IMR-90 (cell line): ENCODE data around the gene SLC12A1. TPM values are rescaled to one million over a fixed set of nuclear protein-coding genes. Genes with fewer than 3 reads are reported as not detected.

Source experiments
- ATAC-seq: fragments of 200-7000 bp; cut with Tn5 transposase; 2 replicates; pipeline ENCODE4 v1.9.1; 2020; ENCODE audit warnings: low read depth, mild to moderate bottlenecking, moderate library complexity
- BruUV-seq: library from RNA; stranded (reverse); fragments of 400-500 nt; replicated peaks from 2 replicates; lab custom pipeline; 2021; lab: Mats Ljungman, UMichigan
- CTCF ChIA-PET: fragments of 300-600 bp; formaldehyde crosslinking; extraction: SDS; loops from one replicate; lab custom pipeline; 2021; ENCODE audit warnings: antibody characterized with exemption; lab: Yijun Ruan, JAX
- POLR2A ChIA-PET: fragments of 300-600 bp; sonication (Branson Sonifier 250); formaldehyde crosslinking; loops from one replicate; lab custom pipeline; 2022; ENCODE audit warnings: antibody characterized with exemption; ENCODE audit not compliant: unreplicated experiment; lab: Charles Lee
- DNase-seq: peaks from one replicate; pipeline ENCODE4 v3.0.0; 2013
- H2AFZ ChIP-seq: replicated peaks from 2 replicates; pipeline ENCODE3; 2013; ENCODE audit warnings: low read length, mild to moderate bottlenecking; ENCODE audit not compliant: poor library complexity
- H2AK5ac ChIP-seq: 2 replicates; pipeline ENCODE4 v1.6.1; 2013; ENCODE audit warnings: low read depth, low read length, inconsistent platforms
- H2AK9ac ChIP-seq: replicated peaks from 2 replicates; pipeline ENCODE3; 2013; ENCODE audit warnings: mild to moderate bottlenecking, low read depth, low read length, moderate library complexity; ENCODE audit not compliant: poor library complexity
- H2BK120ac ChIP-seq: 2 replicates; pipeline ENCODE4 v1.6.1; 2013; ENCODE audit warnings: low read depth, low read length, inconsistent platforms
- H2BK15ac ChIP-seq: 3 replicates; pipeline ENCODE4 v1.6.1; 2013; ENCODE audit warnings: low read depth, low read length, inconsistent platforms
- H2BK20ac ChIP-seq: 2 replicates; pipeline ENCODE4 v1.6.1; 2013; ENCODE audit warnings: low read depth, mild to moderate bottlenecking, inconsistent platforms, low read length, moderate library complexity
- H2BK5ac ChIP-seq: 2 replicates; pipeline ENCODE4 v1.6.1; 2013; ENCODE audit warnings: mild to moderate bottlenecking, low read depth, low read length, inconsistent platforms; ENCODE audit not compliant: poor library complexity, severe bottlenecking
- H3K14ac ChIP-seq: replicated peaks from 2 replicates; pipeline ENCODE4 v1.6.1; 2013; ENCODE audit warnings: low read depth, low read length, inconsistent platforms
- H3K18ac ChIP-seq: 2 replicates; pipeline ENCODE4 v1.6.1; 2013; ENCODE audit warnings: low read depth, low read length, control low read depth
- H3K23ac ChIP-seq: 2 replicates; pipeline ENCODE4 v1.6.1; 2013; ENCODE audit warnings: low read depth, low read length, inconsistent platforms
- H3K27ac ChIP-seq: 2 replicates; pipeline ENCODE4 v1.5.1; 2013; ENCODE audit warnings: mild to moderate bottlenecking, control low read depth, low read length; ENCODE audit not compliant: insufficient read depth
- H3K27me3 ChIP-seq: 2 replicates; pipeline ENCODE4 v1.6.1; 2013; ENCODE audit warnings: low read length; ENCODE audit not compliant: control insufficient read depth, insufficient read depth
- H3K36me3 ChIP-seq: 2 replicates; pipeline ENCODE4 v1.6.1; 2013; ENCODE audit warnings: low read length, mixed read lengths; ENCODE audit not compliant: control insufficient read depth, insufficient read depth
- H3K4ac ChIP-seq: 2 replicates; pipeline ENCODE4 v1.6.1; 2013; ENCODE audit warnings: low read depth, low read length, inconsistent platforms
- H3K4me1 ChIP-seq: 2 replicates; pipeline ENCODE4 v1.6.1; 2013; ENCODE audit warnings: low read length, mixed read lengths; ENCODE audit not compliant: control insufficient read depth, insufficient read depth
- H3K4me2 ChIP-seq: 2 replicates; pipeline ENCODE4 v1.6.1; 2013; ENCODE audit warnings: low read depth, mild to moderate bottlenecking, control low read depth, low read length, moderate library complexity
- H3K4me3 ChIP-seq: 2 replicates; pipeline ENCODE4 v1.5.1; 2013; ENCODE audit warnings: low read depth, mild to moderate bottlenecking, control low read depth, low read length, moderate library complexity; ENCODE audit not compliant: insufficient read depth
- H3K56ac ChIP-seq: 2 replicates; pipeline ENCODE4 v1.6.1; 2013; ENCODE audit warnings: low read length, inconsistent platforms; ENCODE audit not compliant: insufficient read depth; ENCODE audit errors: extremely low read depth
- H3K79me1 ChIP-seq, 2 experiments: 2 replicates each; pipeline ENCODE4 v1.6.1; 2013; ENCODE audit warnings: low read length in 2 of 2, inconsistent platforms in 1 of 2, low read depth in 1 of 2
- H3K9ac ChIP-seq: 2 replicates; pipeline ENCODE4 v1.6.1; 2013; ENCODE audit warnings: low read depth, low read length, control low read depth
- H3K9me1 ChIP-seq: 2 replicates; pipeline ENCODE4 v1.6.1; 2013; ENCODE audit warnings: low read length, inconsistent platforms; ENCODE audit not compliant: insufficient read depth
- H3K9me3 ChIP-seq: 2 replicates; pipeline ENCODE4 v1.6.1; 2013; ENCODE audit warnings: low read length; ENCODE audit not compliant: control insufficient read depth, insufficient read depth
- H4K20me1 ChIP-seq: 2 replicates; pipeline ENCODE4 v1.6.1; 2013; ENCODE audit warnings: low read length, inconsistent platforms; ENCODE audit not compliant: insufficient read depth
- H4K5ac ChIP-seq: 2 replicates; pipeline ENCODE4 v1.6.1; 2013; ENCODE audit warnings: mild to moderate bottlenecking, low read depth, low read length, control low read depth
- H4K8ac ChIP-seq, 2 experiments: 2 replicates each; pipeline ENCODE4 v1.6.1; 2013; ENCODE audit warnings: low read depth in 2 of 2, low read length in 2 of 2, control low read depth in 1 of 2, inconsistent platforms in 1 of 2
- H4K91ac ChIP-seq: 2 replicates; pipeline ENCODE4 v1.6.1; 2013; ENCODE audit warnings: low read depth, low read length, inconsistent platforms; ENCODE audit not compliant: insufficient read depth
- CEBPB ChIP-seq: IDR thresholded peaks from 2 replicates; pipeline ENCODE4 v1.6.1; 2012; ENCODE audit warnings: low read depth, low read length, improper control_type of control experiment
- FOS ChIP-seq: fragments of 150-350 bp; IDR thresholded peaks from 2 replicates; pipeline ENCODE4 v1.6.1; 2016; ENCODE audit warnings: low read depth, low read length
- MAFK ChIP-seq: IDR thresholded peaks from 2 replicates; pipeline ENCODE4 v1.6.1; 2012; ENCODE audit warnings: low read depth, low read length, improper control_type of control experiment
- MAZ ChIP-seq: IDR thresholded peaks from 2 replicates; pipeline ENCODE4 v1.6.1; 2012; ENCODE audit warnings: low read depth, mild to moderate bottlenecking, low read length, improper control_type of control experiment, moderate library complexity, borderline replicate concordance
- POLR2A ChIP-seq: IDR thresholded peaks from 2 replicates; pipeline ENCODE4 v1.6.1; 2012; ENCODE audit warnings: mild to moderate bottlenecking, low read depth, low read length
- RFX5 ChIP-seq: IDR thresholded peaks from 2 replicates; pipeline ENCODE4 v1.8.0; 2012; ENCODE audit warnings: low read depth, mild to moderate bottlenecking, low read length, moderate library complexity
- SMC3 ChIP-seq: fragments of 150-350 bp; IDR thresholded peaks from 2 replicates; pipeline ENCODE4 v1.6.1; 2016; ENCODE audit warnings: low read depth, mild to moderate bottlenecking, antibody characterized with exemption, low read length, moderate library complexity
- WGBS, 2 experiments: methylation state at CpG; one replicate each; pipeline versions ENCODE4 v1.1.5 to v1.1.7; 2013; ENCODE audit warnings: missing lambda C conversion rate in 2 of 2; ENCODE audit not compliant: insufficient read length in 1 of 2; ENCODE audit errors: extremely low coverage in 2 of 2; 5-methylcytosine and 5-hydroxymethylcytosine counted together
- dilution Hi-C: fragments of 300-500 bp; cut with HindIII; formaldehyde crosslinking; loops from one replicate; pipeline ENCODE4 v1.14.3; 2018; ENCODE audit warnings: low sequenced_read_pairs; ENCODE audit not compliant: unreplicated experiment
- in situ Hi-C: fragments of 300-500 bp; cut with MboI; formaldehyde crosslinking; loops from 3 replicates; pipeline ENCODE4 v1.14.3; 2019; ENCODE audit warnings: low sequenced_read_pairs, inconsistent platforms, mixed read lengths
- intact Hi-C: fragments of 100-400 bp; cut with micrococcal nuclease; formaldehyde crosslinking; loops from 2 replicates; pipeline ENCODE4 v1.10.0; 2022
- polyA plus RNA-seq, 3 experiments: library from polyadenylated mRNA; depleted of rRNA; stranded (reverse); fragments of >200 nt; gene quantifications; 2 replicates each; pipeline ENCODE4 v1.2.3, GENCODE V29; 2012; ENCODE audit warnings: low replicate concordance in 1 of 3
- total RNA-seq: library from RNA; depleted of rRNA; stranded (reverse); fragments of >200 nt; gene quantifications from 2 replicates; pipeline ENCODE4 v1.2.3, GENCODE V29; 2012
- TF ChIP-seq, protein P1 (sequence below): fragments of 150-350 bp; IDR thresholded peaks from 2 replicates; pipeline ENCODE4 v1.6.1; 2017; ENCODE audit warnings: mild to moderate bottlenecking, antibody characterized with exemption, low read length, low read depth
- TF ChIP-seq, protein P2 (sequence below): conservative IDR thresholded peaks from 2 replicates; pipeline ENCODE4 v1.5.1; 2012; ENCODE audit warnings: mild to moderate bottlenecking, low read depth, low read length, improper control_type of control experiment

SLC12A1 gene
- total and polyA plus RNA-seq, 2 of the 4 experiments (the other 2 are of a cell fraction), result not detected

DNA sequence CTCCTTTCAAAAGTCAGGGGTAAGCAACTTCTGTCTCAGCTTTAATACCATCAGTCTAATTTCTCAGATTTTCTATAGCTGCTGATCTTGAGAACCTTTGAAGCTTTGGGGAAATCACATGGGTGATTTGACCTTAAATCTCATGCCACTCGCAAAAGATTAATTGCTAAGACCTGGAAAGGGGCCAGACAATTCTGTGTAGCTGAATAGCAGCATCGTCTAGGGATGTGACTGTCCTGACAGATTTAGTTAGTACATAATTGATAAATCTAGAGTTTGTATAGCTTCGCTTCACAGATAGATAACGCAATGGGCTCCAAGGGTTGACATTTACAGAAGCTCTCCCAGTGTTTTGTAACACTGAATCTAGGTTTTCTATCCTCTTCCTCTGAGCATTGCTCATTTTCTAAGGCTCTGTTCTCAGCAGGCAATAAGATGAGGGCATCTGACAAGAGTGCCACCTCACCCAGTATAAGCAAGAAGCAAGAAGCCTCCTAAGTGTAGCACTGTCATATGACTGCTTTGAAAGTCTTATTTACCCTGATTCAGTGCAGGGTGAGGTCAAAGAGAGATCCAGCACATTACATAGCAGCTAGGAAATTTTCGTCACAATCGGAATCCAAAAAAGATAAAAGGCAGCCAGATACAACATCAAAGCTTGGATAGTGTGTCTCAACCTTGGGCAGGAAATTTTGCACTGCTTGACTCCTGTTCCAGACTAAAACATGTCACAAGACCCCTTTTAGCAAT is 77.5 kb downstream of the SLC12A1 start (continued):
- no peak for TF ChIP-seq CEBPB

DNA sequence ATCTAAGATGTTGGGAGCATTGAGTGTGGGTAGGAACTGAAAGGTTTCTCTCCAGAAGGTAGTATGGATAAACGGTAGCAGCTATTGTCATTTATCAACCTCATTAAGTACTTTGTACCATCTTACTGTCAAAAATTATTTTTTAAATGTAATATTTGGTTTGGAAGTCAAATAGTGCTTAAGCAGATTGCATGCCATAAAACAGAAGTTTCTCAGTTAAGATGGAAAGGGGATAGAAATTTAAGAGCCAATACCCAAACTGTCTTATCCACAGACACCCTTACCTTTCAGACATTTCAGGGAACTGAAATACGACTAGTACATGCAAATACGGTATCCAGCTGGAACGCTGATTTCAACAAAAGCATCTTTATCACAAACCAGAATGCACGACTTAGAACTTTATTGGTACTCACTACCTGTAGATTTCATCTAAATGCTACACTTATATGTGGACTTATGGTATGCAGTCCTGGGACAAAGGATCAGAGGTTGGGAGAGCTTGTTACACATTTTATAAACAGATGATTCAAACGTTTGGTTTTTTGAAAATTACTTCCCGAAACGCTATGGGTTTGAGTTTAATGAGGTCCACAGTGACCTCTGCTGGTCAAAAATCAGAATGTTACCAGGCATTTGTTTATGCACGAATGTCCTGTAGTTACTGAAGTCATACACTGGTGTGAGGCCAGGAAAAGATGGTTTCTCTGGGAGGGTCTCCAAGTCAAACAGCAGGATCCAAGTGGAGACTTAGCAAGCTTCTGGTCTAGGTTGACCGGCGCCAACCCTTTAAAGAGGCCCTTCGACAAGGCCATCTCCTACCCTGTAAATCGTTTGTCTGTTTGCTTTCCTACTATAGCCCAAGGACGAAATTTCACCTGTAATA is 79.5 kb downstream of the SLC12A1 start:
- dilution Hi-C loops, result no loop called here
- TF ChIP-seq, protein P1, sequence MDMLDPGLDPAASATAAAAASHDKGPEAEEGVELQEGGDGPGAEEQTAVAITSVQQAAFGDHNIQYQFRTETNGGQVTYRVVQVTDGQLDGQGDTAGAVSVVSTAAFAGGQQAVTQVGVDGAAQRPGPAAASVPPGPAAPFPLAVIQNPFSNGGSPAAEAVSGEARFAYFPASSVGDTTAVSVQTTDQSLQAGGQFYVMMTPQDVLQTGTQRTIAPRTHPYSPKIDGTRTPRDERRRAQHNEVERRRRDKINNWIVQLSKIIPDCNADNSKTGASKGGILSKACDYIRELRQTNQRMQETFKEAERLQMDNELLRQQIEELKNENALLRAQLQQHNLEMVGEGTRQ, result no peak
- TF ChIP-seq SMC3 (peak; percentile 63), FOS (peak; percentile 45; the same call in 1 of the 2 replicates), CEBPB (no peak), MAFK (no peak), MAZ (no peak), RFX5 (no peak), POLR2A (no peak)
- TF ChIP-seq, protein P2, sequence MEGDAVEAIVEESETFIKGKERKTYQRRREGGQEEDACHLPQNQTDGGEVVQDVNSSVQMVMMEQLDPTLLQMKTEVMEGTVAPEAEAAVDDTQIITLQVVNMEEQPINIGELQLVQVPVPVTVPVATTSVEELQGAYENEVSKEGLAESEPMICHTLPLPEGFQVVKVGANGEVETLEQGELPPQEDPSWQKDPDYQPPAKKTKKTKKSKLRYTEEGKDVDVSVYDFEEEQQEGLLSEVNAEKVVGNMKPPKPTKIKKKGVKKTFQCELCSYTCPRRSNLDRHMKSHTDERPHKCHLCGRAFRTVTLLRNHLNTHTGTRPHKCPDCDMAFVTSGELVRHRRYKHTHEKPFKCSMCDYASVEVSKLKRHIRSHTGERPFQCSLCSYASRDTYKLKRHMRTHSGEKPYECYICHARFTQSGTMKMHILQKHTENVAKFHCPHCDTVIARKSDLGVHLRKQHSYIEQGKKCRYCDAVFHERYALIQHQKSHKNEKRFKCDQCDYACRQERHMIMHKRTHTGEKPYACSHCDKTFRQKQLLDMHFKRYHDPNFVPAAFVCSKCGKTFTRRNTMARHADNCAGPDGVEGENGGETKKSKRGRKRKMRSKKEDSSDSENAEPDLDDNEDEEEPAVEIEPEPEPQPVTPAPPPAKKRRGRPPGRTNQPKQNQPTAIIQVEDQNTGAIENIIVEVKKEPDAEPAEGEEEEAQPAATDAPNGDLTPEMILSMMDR, result peak; percentile 78

More for the DNA sequence above, 79.5 kb downstream of the SLC12A1 start:
- Histone ChIP-seq H3K9ac (no peak overlapping the region), H4K20me1 (no peaks in the 10 kb centered on the region), H3K4me3 (no peak overlapping the region), H3K79me1 (no peaks in the 10 kb centered on the region), H4K8ac (no peak overlapping the region), H2BK15ac (no peak overlapping the region), H2BK20ac (0 out of 2 replicates have a peak overlapping the region, but pooled peaks have one; percentile 12), H3K14ac (no peak overlapping the region), H3K4me2 (peak overlapping the region; percentile 59), H3K27ac (no peak overlapping the region), H2AK5ac (no peak overlapping the region), H3K56ac (no peak overlapping the region), H3K36me3 (no peaks in the 10 kb centered on the region), H3K27me3 (no peaks in the 10 kb centered on the region; the same call in 1 of the 2 replicates), H2AK9ac (no peak overlapping the region), H3K18ac (no peak overlapping the region), H4K91ac (no peak overlapping the region), H3K4ac (peak overlapping the region; percentile 48; the same call in 1 of the 2 replicates), H3K9me1 (no peaks in the 10 kb centered on the region), H2AFZ (peak overlapping the region; percentile 64), H3K4me1 (no peaks in the 10 kb centered on the region; the same call in none of the 2 replicates), H2BK120ac (peak overlapping the region; percentile 31; the same call in 1 of the 2 replicates), H3K23ac (no peak overlapping the region), H3K9me3 (no peaks in the 10 kb centered on the region), H2BK5ac (no peak overlapping the region), H4K5ac (peak overlapping the region; percentile 52; the same call in 1 of the 2 replicates)
- DNase-seq (peak; percentile 92), ATAC-seq (peak; percentile 91)
- POLR2A ChIA-PET, result no interaction called here
- CTCF ChIA-PET, result interaction anchor here (0.6 to 2.2 kb wide), 7 partner anchors 16 to 1089 kb away, joined by 3 to 9 read pairs (median 3); no protein-coding TSS in a partner anchor
- in situ Hi-C loops, result loop anchor here (10.0 kb wide), 1 partner anchor 1091 kb away; no protein-coding TSS in a partner anchor
- intact Hi-C loops, result loop anchor here (1.0 to 5.0 kb wide), 2 partner anchors 298 to 1089 kb away; no protein-coding TSS in a partner anchor
- no TSS peak for BruUV-seq
- WGBS, 2 experiments, result 10% methylated on average over 2 of the region's 14 CpGs; no CpG with 5 or more reads in 1 of the 2 experiments
